Smooth muscle cell of the brain vasculature (primary cell): ENCODE measurements around the gene SLC35G4.
"Not testable (repeated sequence)": the region's sequence is repeated elsewhere in the genome, so short reads cannot be mapped to it uniquely, and the experiment has no call there.

Experiments used
- DNase-seq: peaks from one replicate; pipeline ENCODE4 v3.0.0-alpha.2; 2012; ENCODE audit warnings: low read depth, low spot score

Gene SLC35G4

GRCh38 chr18:11613611-11614010 is 4.2 kb downstream of the SLC35G4 start:
- DNase-seq: not testable (repeated sequence)

GRCh38 chr18:11614042-11614441 is 4.6 kb downstream of the SLC35G4 start:
- DNase-seq: not testable (repeated sequence)

DNA sequence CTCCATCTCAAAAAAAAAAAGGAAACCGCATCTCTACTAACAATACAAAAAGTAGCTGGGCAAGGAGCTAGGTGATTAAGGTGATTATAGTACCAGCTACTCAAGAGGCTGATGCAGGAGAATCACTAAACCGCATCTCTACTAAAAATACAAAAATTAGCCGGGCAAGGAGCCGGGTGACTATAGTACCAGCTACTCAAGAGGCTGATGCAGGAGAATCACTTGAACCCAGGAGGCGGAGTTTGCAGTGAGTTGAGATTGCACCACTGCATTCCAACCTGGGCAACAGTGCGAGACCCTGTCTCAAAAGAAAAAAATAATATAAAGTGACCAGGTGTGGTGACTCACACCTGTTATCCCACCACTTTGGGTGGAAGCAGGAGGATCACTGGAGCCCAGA is 5.6 kb downstream of the SLC35G4 start:
- DNase-seq: not testable (repeated sequence)

- DNase-seq: not testable (repeated sequence)
Observed at GRCh38 chr18:11647310-11647709, 37.9 kb downstream of the SLC35G4 start.

- not testable (repeated sequence) for DNase-seq
Observed at GRCh38 chr18:11647804-11648203, 38.4 kb downstream of the SLC35G4 start.

GRCh38 chr18:11649839-11650238 is 40.4 kb downstream of the SLC35G4 start:
- DNase-seq: no peak

DNA sequence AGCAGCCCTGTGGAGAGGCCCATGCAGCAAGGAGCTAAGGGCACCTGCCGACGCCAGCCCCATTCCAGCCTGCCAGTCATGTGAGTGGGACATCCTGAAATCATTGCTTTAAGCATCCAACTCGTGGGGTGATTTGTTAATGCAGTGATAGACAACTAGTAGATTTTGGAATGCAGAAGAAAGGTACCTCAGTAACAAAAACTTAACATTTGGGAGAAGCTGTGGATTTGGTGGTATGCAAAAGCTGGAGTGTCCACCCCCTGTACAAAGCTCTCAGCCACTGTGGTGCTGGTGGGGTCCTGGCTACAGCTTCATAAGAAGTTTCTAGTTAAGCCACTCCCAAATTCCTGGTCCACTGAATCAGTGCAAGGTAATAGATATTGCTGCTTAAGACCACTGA is 42.5 kb downstream of the SLC35G4 start:
- no peak for DNase-seq

- DNase-seq: no peak
Observed at GRCh38 chr18:11653521-11653920, 44.1 kb downstream of the SLC35G4 start.

- no peak for DNase-seq
Observed at GRCh38 chr18:11654736-11655605, 45.6 kb downstream of the SLC35G4 start.

DNA sequence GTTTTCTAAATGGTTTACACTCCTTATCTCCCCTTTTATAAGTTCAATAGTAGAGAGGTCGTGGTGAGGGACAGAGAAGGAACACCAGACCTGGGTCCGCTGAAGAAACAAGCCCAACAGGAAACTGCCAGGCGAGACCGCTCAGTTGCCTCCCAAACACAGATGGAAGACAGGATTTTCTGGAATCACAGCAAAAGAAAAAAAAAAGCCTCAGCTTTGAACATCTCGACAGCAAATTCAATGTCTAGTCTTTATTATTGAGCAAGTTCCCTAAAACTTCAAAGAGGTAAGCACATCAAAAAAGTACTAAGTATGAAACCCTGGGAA is 46.2 kb downstream of the SLC35G4 start:
- no peak for DNase-seq

DNA sequence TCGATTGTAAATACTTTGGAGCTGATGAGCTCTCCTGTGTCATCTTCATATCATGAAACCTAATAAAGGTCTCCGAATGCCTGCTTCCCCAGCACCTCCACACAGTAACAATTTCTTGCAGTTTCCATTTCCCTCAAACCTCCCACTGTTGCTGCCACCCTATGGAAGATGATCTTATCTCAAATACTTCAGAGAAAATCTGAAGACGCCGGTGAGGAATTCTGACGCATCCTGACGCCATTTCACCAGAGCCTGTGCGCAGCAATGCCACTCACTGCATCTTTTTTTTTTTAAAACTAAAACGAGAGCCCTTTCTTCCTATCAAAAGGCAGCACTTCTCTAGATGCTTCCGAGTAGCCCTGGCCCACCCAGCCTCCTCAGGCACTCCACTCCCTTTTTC is 47.8 kb downstream of the SLC35G4 start:
- DNase-seq: no peak

- no peak for DNase-seq
Observed at GRCh38 chr18:11657554-11657953, 48.2 kb downstream of the SLC35G4 start.

DNA sequence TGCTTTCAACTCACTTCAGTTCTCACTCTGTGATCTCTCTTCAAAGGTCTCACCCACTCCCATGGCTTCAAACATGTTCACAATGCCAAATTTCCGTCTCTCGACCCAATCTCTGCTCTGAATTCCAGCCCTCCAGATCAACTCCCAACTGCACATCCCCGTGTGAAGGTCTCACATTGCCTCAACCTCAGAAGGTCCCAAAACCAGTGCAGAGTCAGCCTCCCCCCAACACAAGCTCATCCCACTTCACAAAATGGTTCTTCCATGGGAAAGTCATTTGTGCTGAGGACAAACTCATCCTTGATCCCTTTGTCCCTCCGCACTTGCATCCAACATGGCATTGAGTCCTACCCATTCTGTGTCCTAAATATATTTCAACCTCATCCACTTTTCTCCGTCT is 48.6 kb downstream of the SLC35G4 start:
- no peak for DNase-seq

- DNase-seq: no peak
Observed at GRCh38 chr18:11658989-11659388, 49.6 kb downstream of the SLC35G4 start.
